Body of pancreas (tissue), 4 donors: ENCODE measurements around the gene ZNF189.

Experiments used
- CTCF ChIP-seq, 7 experiments: fragments of 450-650 bp in 4 of 7; fragments of 200-600 bp in 3 of 7; sonication (generic) in 3 of 7; IDR thresholded peaks; one replicate each; pipeline ENCODE4 v1.5.1; 2016 to 2019; ENCODE audit warnings: antibody characterized with exemption in 7 of 7
- POLR2A ChIP-seq, 3 donors: fragments of 450-650 bp; IDR thresholded peaks; one replicate each; pipeline ENCODE4 v1.6.1; 2016; ENCODE audit warnings: antibody characterized with exemption in 3 of 3, mild to moderate bottlenecking in 2 of 3

GRCh38 chr9:101408374-101409078, 9.9 kb downstream of the ZNF189 start:
- no peak for TF ChIP-seq CTCF (IDR thresholded peaks at IDR 0.05)
- TF ChIP-seq POLR2A (IDR thresholded peaks at IDR 0.05): no peak
